Measurements from ENCODE around the gene FOXK1.
A peak's percentile ranks its signal among the peaks of the same experiment; 100 is the strongest.
"Not testable (repeated sequence)": the region's sequence is repeated elsewhere in the genome, so short reads cannot be mapped to it uniquely, and the experiment has no call there.

The FOXK1 gene

GRCh38 chr7:4667776-4668509 is 14.2 kb upstream of the FOXK1 start:
- DNase-seq (ENCODE audit: low read depth): no peak

GRCh38 chr7:4668510-4668847 is 13.6 kb upstream of the FOXK1 start:
- no peak for DNase-seq (ENCODE audit: low read depth)

GRCh38 chr7:4670791-4671190 is 11.3 kb upstream of the FOXK1 start:
- DNase-seq (ENCODE audit: low read depth): no peak

- no peak for DNase-seq (ENCODE audit: low read depth)
Measured at GRCh38 chr7:4675771-4676367, 6.2 kb upstream of the FOXK1 start.

- DNase-seq (ENCODE audit: low read depth): not testable (repeated sequence)
Measured at GRCh38 chr7:4677518-4677917, 4.6 kb upstream of the FOXK1 start.

GRCh38 chr7:4681218-4681851 is 760 bp upstream of the FOXK1 start:
- no peak for DNase-seq (ENCODE audit: low read depth)

- DNase-seq (ENCODE audit: low read depth): peak; percentile 22
Measured at GRCh38 chr7:4682621-4683042, 537 bp downstream of the FOXK1 start.

- DNase-seq (ENCODE audit: low read depth): no peak
Measured at GRCh38 chr7:4683043-4683883, 1.2 kb downstream of the FOXK1 start.

- DNase-seq (ENCODE audit: low read depth): no peak
Measured at GRCh38 chr7:4683884-4684565, 1.9 kb downstream of the FOXK1 start.

GRCh38 chr7:4684846-4685245 is 2.8 kb downstream of the FOXK1 start:
- no peak for DNase-seq (ENCODE audit: low read depth)

GRCh38 chr7:4685676-4686075 is 3.6 kb downstream of the FOXK1 start:
- not testable (repeated sequence) for DNase-seq (ENCODE audit: low read depth)

- DNase-seq (ENCODE audit: low read depth): no peak
Measured at GRCh38 chr7:4687956-4688355, 5.9 kb downstream of the FOXK1 start.

GRCh38 chr7:4689151-4689550 is 7.1 kb downstream of the FOXK1 start:
- DNase-seq (ENCODE audit: low read depth): no peak

- no peak for DNase-seq (ENCODE audit: low read depth)
Measured at GRCh38 chr7:4689668-4690067, 7.6 kb downstream of the FOXK1 start.

- no peak for DNase-seq (ENCODE audit: low read depth)
Measured at GRCh38 chr7:4690953-4691856, 9.1 kb downstream of the FOXK1 start.

GRCh38 chr7:4692055-4692454 is 10.0 kb downstream of the FOXK1 start:
- DNase-seq (ENCODE audit: low read depth): no peak

- not testable (repeated sequence) for DNase-seq (ENCODE audit: low read depth)
Measured at GRCh38 chr7:4692622-4693021, 10.5 kb downstream of the FOXK1 start.

- DNase-seq (ENCODE audit: low read depth): no peak
Measured at GRCh38 chr7:4693152-4693551, 11.1 kb downstream of the FOXK1 start.

- no peak for DNase-seq (ENCODE audit: low read depth)
Measured at GRCh38 chr7:4693749-4694148, 11.7 kb downstream of the FOXK1 start.

GRCh38 chr7:4694305-4694704 is 12.2 kb downstream of the FOXK1 start:
- no peak for DNase-seq (ENCODE audit: low read depth)

- no peak for DNase-seq (ENCODE audit: low read depth)
Measured at GRCh38 chr7:4698707-4699275, 16.7 kb downstream of the FOXK1 start.

All from activated T-helper 1 cell treated with Interleukin-2 at 50 U/mL for 16 hours (primary cell).